AG09309 (cell line): ENCODE measurements around the gene PRR30.
"Not testable (repeated sequence)": the region's sequence is repeated elsewhere in the genome, so short reads cannot be mapped to it uniquely, and the experiment has no call there.

ENCODE experiments used
- DNase-seq: peaks from one replicate; pipeline ENCODE4 v3.0.0-alpha.2; 2010; ENCODE audit warnings: low read depth
- H3K4me3 ChIP-seq: 2 replicates; pipeline ENCODE4 v1.5.1; 2011; ENCODE audit warnings: mild to moderate bottlenecking, low read depth, low read length, moderate library complexity; ENCODE audit not compliant: control insufficient read depth
- TF ChIP-seq, protein P1 (sequence below): IDR thresholded peaks from 2 replicates; pipeline ENCODE4 v1.5.1; 2011; ENCODE audit warnings: mild to moderate bottlenecking, low read depth, low read length, inconsistent platforms; ENCODE audit not compliant: insufficient read depth, control insufficient read depth; ENCODE audit errors: missing control alignments

PRR30 gene

GRCh38 chr2:27178469-27178868 lies 39.3 kb upstream of the PRR30 start:
- no peak for DNase-seq
- TF ChIP-seq, protein P1, sequence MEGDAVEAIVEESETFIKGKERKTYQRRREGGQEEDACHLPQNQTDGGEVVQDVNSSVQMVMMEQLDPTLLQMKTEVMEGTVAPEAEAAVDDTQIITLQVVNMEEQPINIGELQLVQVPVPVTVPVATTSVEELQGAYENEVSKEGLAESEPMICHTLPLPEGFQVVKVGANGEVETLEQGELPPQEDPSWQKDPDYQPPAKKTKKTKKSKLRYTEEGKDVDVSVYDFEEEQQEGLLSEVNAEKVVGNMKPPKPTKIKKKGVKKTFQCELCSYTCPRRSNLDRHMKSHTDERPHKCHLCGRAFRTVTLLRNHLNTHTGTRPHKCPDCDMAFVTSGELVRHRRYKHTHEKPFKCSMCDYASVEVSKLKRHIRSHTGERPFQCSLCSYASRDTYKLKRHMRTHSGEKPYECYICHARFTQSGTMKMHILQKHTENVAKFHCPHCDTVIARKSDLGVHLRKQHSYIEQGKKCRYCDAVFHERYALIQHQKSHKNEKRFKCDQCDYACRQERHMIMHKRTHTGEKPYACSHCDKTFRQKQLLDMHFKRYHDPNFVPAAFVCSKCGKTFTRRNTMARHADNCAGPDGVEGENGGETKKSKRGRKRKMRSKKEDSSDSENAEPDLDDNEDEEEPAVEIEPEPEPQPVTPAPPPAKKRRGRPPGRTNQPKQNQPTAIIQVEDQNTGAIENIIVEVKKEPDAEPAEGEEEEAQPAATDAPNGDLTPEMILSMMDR: no peak
- H3K4me3 ChIP-seq: no peak overlapping the region

DNA sequence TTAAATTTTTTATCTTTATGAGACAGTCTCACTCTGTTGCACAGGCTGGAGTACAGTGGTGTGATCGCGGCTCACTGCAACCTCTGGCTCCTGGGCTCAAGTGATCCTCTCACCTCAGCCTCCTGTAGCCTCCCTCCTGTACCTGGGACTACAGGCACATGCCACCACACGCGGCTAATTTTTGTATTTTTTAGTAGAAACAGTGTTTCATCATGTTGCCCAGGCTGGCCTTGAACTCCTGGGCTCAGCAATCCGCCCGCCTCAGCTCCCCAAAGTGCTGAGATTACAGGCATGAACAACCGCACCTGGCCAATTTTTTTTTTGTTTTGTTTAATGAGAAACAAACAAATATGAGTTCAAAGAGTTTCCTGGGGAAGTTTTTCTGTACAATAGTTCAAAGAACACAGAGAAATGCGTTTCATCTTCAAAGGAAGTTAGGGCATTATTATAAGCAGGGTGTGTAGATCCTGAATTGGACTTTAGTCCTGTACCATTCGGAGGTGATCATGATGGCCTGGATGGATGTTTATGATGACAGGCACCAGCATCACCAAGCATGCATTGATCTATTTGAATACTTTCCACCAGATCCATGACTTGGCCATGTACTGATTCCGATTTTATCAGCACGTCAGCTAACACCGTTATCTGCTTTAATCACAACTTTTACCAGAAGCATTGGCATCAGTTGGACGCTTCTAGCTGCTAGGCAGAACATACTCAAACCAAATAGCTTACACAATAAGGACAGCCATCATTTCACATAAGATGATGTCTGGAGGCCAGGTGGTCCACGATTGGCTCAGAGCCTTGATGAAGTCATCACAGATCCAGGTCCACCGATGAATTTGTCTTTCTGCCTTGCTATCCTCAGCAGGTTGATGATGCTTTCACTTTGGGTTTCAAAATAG lies 38.5 kb upstream of the PRR30 start:
- H3K4me3 ChIP-seq: no peak overlapping the region
- TF ChIP-seq, protein P1: no peak
- DNase-seq: no peak

- not testable (repeated sequence) for H3K4me3 ChIP-seq, DNase-seq
Observed at GRCh38 chr2:27175781-27176180, 36.6 kb upstream of the PRR30 start.

DNA sequence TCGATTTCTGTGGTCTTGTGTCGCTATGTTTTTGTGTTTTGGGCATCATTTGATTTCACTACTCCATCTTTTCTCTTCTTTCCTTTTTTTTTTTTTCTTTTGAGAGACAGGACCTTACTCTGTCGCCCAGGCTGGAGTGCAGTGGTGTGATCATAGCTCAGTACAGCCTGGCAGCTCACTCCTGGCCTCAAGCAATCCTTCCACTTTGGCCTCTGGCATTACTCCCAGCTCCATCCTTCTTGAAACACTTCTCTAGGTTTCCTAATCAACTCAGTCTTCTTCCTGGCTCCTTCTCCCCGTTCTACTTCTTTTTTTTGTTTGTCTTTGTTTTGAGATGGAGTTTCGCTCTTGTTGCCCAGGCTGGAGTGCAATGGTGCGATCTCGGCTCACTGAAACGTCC lies 36.1 kb upstream of the PRR30 start:
- TF ChIP-seq, protein P1: no peak
- DNase-seq: no peak
- H3K4me3 ChIP-seq: no peak overlapping the region

DNA sequence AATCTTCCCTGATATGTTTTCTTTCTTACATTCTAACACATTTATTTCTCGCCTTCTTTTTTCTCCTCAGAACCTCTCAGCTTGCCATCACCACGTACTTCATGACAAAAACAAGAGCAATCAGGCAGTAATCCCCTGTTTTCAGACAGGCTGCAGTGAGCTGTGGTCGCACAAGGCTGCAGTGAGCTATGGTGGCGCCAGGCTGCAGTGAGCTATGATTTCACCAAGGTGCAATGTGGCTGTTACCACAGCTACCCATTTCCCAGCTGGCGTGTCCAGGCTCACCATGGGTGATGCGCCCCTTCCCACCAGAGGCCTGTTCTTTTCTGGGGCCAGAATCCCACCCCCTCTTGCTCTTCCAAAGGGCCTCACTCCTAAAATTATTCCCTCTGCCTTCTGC lies 35.4 kb upstream of the PRR30 start:
- H3K4me3 ChIP-seq: no peak overlapping the region
- no peak for DNase-seq

GRCh38 chr2:27171351-27171848 lies 32.2 kb upstream of the PRR30 start:
- no peak for DNase-seq
- no peak overlapping the region for H3K4me3 ChIP-seq
- TF ChIP-seq, protein P1: no peak

More for the DNA sequence above, 35.4 kb upstream of the PRR30 start:
- TF ChIP-seq, protein P1: no peak

GRCh38 chr2:27170581-27171337 lies 31.5 kb upstream of the PRR30 start:
- no peak overlapping the region for H3K4me3 ChIP-seq
- DNase-seq: no peak
- TF ChIP-seq, protein P1: no peak
